ENCODE data around the gene MACC1. TPM values are rescaled to one million over a fixed set of nuclear protein-coding genes. Genes with fewer than 3 reads are reported as not detected.

MACC1 gene
- total and polyA plus RNA-seq, 10 of the 15 experiments (the other 5 are each of a cell fraction or from before 2014, with no cell fraction given), result 6.0 to 61.1 (median 12.7) TPM

DNA sequence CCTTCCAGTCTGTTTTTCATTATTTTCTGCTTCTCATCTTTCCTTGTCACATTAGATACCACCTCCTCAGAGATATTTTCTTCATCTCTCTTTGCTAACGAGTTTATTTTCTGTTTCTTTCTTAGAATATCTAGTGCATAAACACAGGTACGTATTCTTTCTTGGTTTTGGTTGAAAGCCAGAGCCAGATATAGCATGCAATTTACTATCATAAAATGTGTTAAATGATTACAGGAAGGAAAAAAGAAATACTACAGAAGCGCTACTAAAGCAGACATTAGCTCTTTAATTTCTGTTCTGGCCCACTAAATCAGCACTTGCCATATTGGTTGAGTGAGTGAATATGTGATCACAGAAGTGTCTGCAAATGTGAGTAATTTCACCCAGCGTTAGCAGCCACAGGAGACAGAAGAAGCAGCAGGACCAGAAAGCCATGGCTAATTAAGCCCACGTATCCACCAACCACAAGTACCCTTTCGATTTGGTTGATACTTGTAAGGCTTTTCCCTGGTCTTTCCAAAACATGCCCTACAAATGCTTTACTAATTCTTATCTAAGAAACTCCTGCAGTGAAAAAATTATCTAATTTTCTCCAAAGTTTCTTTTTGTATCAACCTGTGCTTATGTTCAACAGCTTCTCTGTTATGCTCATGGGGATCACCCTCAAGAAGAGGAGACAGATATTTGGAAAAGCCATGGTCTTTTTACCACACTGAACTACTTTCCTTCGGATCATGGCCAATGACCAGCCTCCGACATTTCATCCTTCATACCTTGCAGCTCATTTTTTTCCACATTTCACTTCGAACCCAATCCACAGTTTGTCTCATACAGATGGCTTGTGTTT, 23.1 kb upstream of the MACC1 start (continued):
- TF ChIP-seq CEBPZ (IDR thresholded peaks at IDR 0.05; ENCODE audit: low read depth, low read length), result no peak
- peak; percentile 73 for TF ChIP-seq CREM (IDR thresholded peaks at IDR 0.05; ENCODE audit: low read depth)
- TF ChIP-seq ZBTB4 (CRISPR knock-in tag; IDR thresholded peaks at IDR 0.05), result no peak; the same call in 1 of the 2 replicates
- no peak for TF ChIP-seq SRF (IDR thresholded peaks at IDR 0.05; ENCODE audit: low read depth in 2 of 2, low read length in 2 of 2)
- TF ChIP-seq POLR2AphosphoS5 (IDR thresholded peaks at IDR 0.05; ENCODE audit: low read length), result peak; percentile 55
- peak; percentile 78 for TF ChIP-seq MEF2B (IDR thresholded peaks at IDR 0.05; ENCODE audit: partially characterized antibody, poor library complexity, severe bottlenecking)
- peak; percentile 83 for TF ChIP-seq FOXM1 (IDR thresholded peaks at IDR 0.05; ENCODE audit: low read depth, low read length)
- no peak for TF ChIP-seq NFYB (IDR thresholded peaks at IDR 0.05; ENCODE audit: insufficient read depth, low read depth, low read length)
- no peak for TF ChIP-seq EZH2 (IDR thresholded peaks at IDR 0.05; ENCODE audit: borderline replicate concordance, control insufficient read depth, low read depth, low read length)
- TF ChIP-seq BCL3 (IDR thresholded peaks at IDR 0.05; ENCODE audit: borderline replicate concordance, insufficient read depth, low read depth, low read length, poor library complexity, severe bottlenecking), result peak; percentile 75
- 0 out of 2 replicates have a peak, but pooled peaks have one; percentile 34 for TF ChIP-seq GABPA (IDR thresholded peaks at IDR 0.05; ENCODE audit: low read depth)
- no peak for TF ChIP-seq ZNF207 (IDR thresholded peaks at IDR 0.05; ENCODE audit: borderline replicate concordance)
- peak; percentile 86 for TF ChIP-seq EED (IDR thresholded peaks at IDR 0.05; ENCODE audit: low read depth)
- TF ChIP-seq CREB1 (IDR thresholded peaks at IDR 0.05; ENCODE audit: low read depth), result peak; percentile 31; the same call in 1 of the 2 replicates
- TF ChIP-seq NFIC (IDR thresholded peaks at IDR 0.05; ENCODE audit: low read depth, low read length), result peak; percentile 86
- TF ChIP-seq, protein P1, sequence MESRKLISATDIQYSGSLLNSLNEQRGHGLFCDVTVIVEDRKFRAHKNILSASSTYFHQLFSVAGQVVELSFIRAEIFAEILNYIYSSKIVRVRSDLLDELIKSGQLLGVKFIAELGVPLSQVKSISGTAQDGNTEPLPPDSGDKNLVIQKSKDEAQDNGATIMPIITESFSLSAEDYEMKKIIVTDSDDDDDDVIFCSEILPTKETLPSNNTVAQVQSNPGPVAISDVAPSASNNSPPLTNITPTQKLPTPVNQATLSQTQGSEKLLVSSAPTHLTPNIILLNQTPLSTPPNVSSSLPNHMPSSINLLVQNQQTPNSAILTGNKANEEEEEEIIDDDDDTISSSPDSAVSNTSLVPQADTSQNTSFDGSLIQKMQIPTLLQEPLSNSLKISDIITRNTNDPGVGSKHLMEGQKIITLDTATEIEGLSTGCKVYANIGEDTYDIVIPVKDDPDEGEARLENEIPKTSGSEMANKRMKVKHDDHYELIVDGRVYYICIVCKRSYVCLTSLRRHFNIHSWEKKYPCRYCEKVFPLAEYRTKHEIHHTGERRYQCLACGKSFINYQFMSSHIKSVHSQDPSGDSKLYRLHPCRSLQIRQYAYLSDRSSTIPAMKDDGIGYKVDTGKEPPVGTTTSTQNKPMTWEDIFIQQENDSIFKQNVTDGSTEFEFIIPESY (IDR thresholded peaks at IDR 0.05), result no peak
- TF ChIP-seq MYB (IDR thresholded peaks at IDR 0.05; ENCODE audit: borderline replicate concordance, low read depth, low read length), result no peak
- no peak for TF ChIP-seq CBX5 (IDR thresholded peaks at IDR 0.05; ENCODE audit: low read depth)
- TF ChIP-seq POLR2AphosphoS2 (IDR thresholded peaks at IDR 0.05; ENCODE audit: low read depth, low read length), result no peak

Measured in GM12878 (cell line).